ENCODE measurements around the gene HMGCS2. TPM values are rescaled to one million over a fixed set of nuclear protein-coding genes. Genes with fewer than 3 reads are reported as not detected.

HMGCS2 gene
- polyA plus RNA-seq, 1 experiment: not detected

GRCh38 chr1:119814288-119814687 lies 45.6 kb upstream of the HMGCS2 start:
- H3K9me3 ChIP-seq (ENCODE audit: control insufficient read depth, insufficient read depth, low read length): no peaks in the 10 kb centered on the region
- TF ChIP-seq CTCF (IDR thresholded peaks at IDR 0.05; ENCODE audit: low read depth, low read length): no peak
- H3K4me3 ChIP-seq (ENCODE audit: low read depth, low read length): no peak overlapping the region
- H3K27me3 ChIP-seq (ENCODE audit: control insufficient read depth, insufficient read depth, low read length): no peaks in the 10 kb centered on the region
- H3K27ac ChIP-seq (ENCODE audit: low read depth, low read length): no peak overlapping the region
- DNase-seq (ENCODE audit: low read depth, low spot score): no peak
- CTCF ChIA-PET: no interaction called here
- POLR2A ChIA-PET: no interaction called here

GRCh38 chr1:119811985-119812557 lies 43.4 kb upstream of the HMGCS2 start:
- no peaks in the 10 kb centered on the region for H3K9me3 ChIP-seq (ENCODE audit: control insufficient read depth, insufficient read depth, low read length)
- CTCF ChIA-PET: interaction anchor here (1.2 kb wide), 1 partner anchor 136 kb away, joined by 3 read pairs; no protein-coding TSS in a partner anchor
- peaks cover 8% of the 10 kb centered on the region for H3K27me3 ChIP-seq (ENCODE audit: control insufficient read depth, insufficient read depth, low read length)
- no peak overlapping the region for H3K4me3 ChIP-seq (ENCODE audit: low read depth, low read length)
- no peak for DNase-seq (ENCODE audit: low read depth, low spot score)
- no peak for TF ChIP-seq CTCF (IDR thresholded peaks at IDR 0.05; ENCODE audit: low read depth, low read length)
- POLR2A ChIA-PET: no interaction called here
- no peak overlapping the region for H3K27ac ChIP-seq (ENCODE audit: low read depth, low read length)

GRCh38 chr1:119811387-119811786 lies 42.7 kb upstream of the HMGCS2 start, which contains the start of gene REG4:
Gene REG4, minus strand, starts transcription at chr1:119811460. Its CDS starts 2,691 bp downstream, at chr1:119808769.
- H3K27me3 ChIP-seq (ENCODE audit: control insufficient read depth, insufficient read depth, low read length): peaks cover 8% of the 10 kb centered on the region
- no peak for TF ChIP-seq CTCF (IDR thresholded peaks at IDR 0.05; ENCODE audit: low read depth, low read length)
- no peak within 1 kb of the TSS for H3K4me3 ChIP-seq (ENCODE audit: low read depth, low read length)
- POLR2A ChIA-PET: no interaction called here
- no peak for DNase-seq (ENCODE audit: low read depth, low spot score)
- no peaks in the 10 kb centered on the region for H3K9me3 ChIP-seq (ENCODE audit: control insufficient read depth, insufficient read depth, low read length)
- CTCF ChIA-PET: interaction anchor here (0.6 kb wide), 1 partner anchor 81 kb away, joined by 4 read pairs; no protein-coding TSS in a partner anchor
- no peak within 1 kb of the TSS for H3K27ac ChIP-seq (ENCODE audit: low read depth, low read length)

- peak; percentile 94 for TF ChIP-seq CTCF (IDR thresholded peaks at IDR 0.05; ENCODE audit: low read depth, low read length)
- POLR2A ChIA-PET: no interaction called here
- no peaks in the 10 kb centered on the region for H3K9me3 ChIP-seq (ENCODE audit: control insufficient read depth, insufficient read depth, low read length)
- peaks cover 8% of the 10 kb centered on the region for H3K27me3 ChIP-seq (ENCODE audit: control insufficient read depth, insufficient read depth, low read length)
- H3K27ac ChIP-seq (ENCODE audit: low read depth, low read length): no peak overlapping the region
- H3K4me3 ChIP-seq (ENCODE audit: low read depth, low read length): no peak overlapping the region
- DNase-seq (ENCODE audit: low read depth, low spot score): peak; percentile 47
- CTCF ChIA-PET: interaction anchor here (0.5 to 4.0 kb wide), 43 partner anchors 9 to 159 kb away, joined by 3 to 31 read pairs (median 4); no protein-coding TSS in a partner anchor
Measured at GRCh38 chr1:119808972-119809550, 40.4 kb upstream of the HMGCS2 start.

GRCh38 chr1:119808491-119808890 lies 39.8 kb upstream of the HMGCS2 start:
- ChIA-PET POLR2A (no interaction called here), CTCF (interaction anchor here (0.8 to 4.0 kb wide), 35 partner anchors 9 to 151 kb away, joined by 3 to 31 read pairs (median 5); no protein-coding TSS in a partner anchor)
- TF ChIP-seq CTCF (IDR thresholded peaks at IDR 0.05; ENCODE audit: low read depth, low read length): no peak
- Histone ChIP-seq H3K27me3 (ENCODE audit: control insufficient read depth, insufficient read depth, low read length) (peaks cover 11% of the 10 kb centered on the region), H3K9me3 (ENCODE audit: control insufficient read depth, insufficient read depth, low read length) (no peaks in the 10 kb centered on the region), H3K4me3 (ENCODE audit: low read depth, low read length) (no peak overlapping the region), H3K27ac (ENCODE audit: low read depth, low read length) (no peak overlapping the region)
- DNase-seq (ENCODE audit: low read depth, low spot score): no peak
